RPMI8226 (cell line): ENCODE results near the gene PLA2G4E.

Experiments
- DNase-seq: peaks from one replicate; pipeline ENCODE4 v3.0.0-alpha.2; 2015

Gene PLA2G4E

GRCh38 chr15:42053010-42053409 lies 32.2 kb upstream of the PLA2G4E start:
- DNase-seq = no peak

- DNase-seq = no peak
Observed at GRCh38 chr15:42050484-42051255, 29.8 kb upstream of the PLA2G4E start.

GRCh38 chr15:42048821-42049200 lies 28.0 kb upstream of the PLA2G4E start:
- DNase-seq = no peak

GRCh38 chr15:42048080-42048820 lies 27.4 kb upstream of the PLA2G4E start:
- DNase-seq = no peak

- DNase-seq = no peak
Observed at GRCh38 chr15:42046597-42046996, 25.8 kb upstream of the PLA2G4E start.

GRCh38 chr15:42045211-42045615 lies 24.4 kb upstream of the PLA2G4E start:
- DNase-seq = no peak

- no peak for DNase-seq
Observed at GRCh38 chr15:42042602-42043400, 22.0 kb upstream of the PLA2G4E start.

- DNase-seq = no peak
Observed at GRCh38 chr15:42038401-42038800, 17.6 kb upstream of the PLA2G4E start.

- DNase-seq = peak; percentile 86
Observed at GRCh38 chr15:42037656-42038055, 16.8 kb upstream of the PLA2G4E start.

- DNase-seq = no peak
Observed at GRCh38 chr15:42036966-42037365, 16.1 kb upstream of the PLA2G4E start.

GRCh38 chr15:42036112-42036905 lies 15.5 kb upstream of the PLA2G4E start:
- no peak for DNase-seq

- peak; percentile 23 for DNase-seq
Observed at GRCh38 chr15:42035435-42035761, 14.6 kb upstream of the PLA2G4E start.

GRCh38 chr15:42034628-42035434 lies 14.0 kb upstream of the PLA2G4E start:
- DNase-seq = no peak

GRCh38 chr15:42033214-42033873 lies 12.5 kb upstream of the PLA2G4E start:
- peak; percentile 5 for DNase-seq

GRCh38 chr15:42032376-42033213 lies 11.8 kb upstream of the PLA2G4E start:
- DNase-seq = no peak

GRCh38 chr15:42031198-42031915 lies 10.5 kb upstream of the PLA2G4E start:
- DNase-seq = no peak

- DNase-seq = no peak
Observed at GRCh38 chr15:42027521-42027920, 6.7 kb upstream of the PLA2G4E start.

- no peak for DNase-seq
Observed at GRCh38 chr15:42024303-42024702, 3.5 kb upstream of the PLA2G4E start.

- no peak for DNase-seq
Observed at GRCh38 chr15:42021593-42021992, 751 bp upstream of the PLA2G4E start.
